ENCODE results near the gene FGFR2. TPM values are rescaled to one million over a fixed set of nuclear protein-coding genes. Genes with fewer than 3 reads are reported as not detected.

FGFR2 gene
- polyA plus RNA-seq, 1 experiment: not detected

DNA sequence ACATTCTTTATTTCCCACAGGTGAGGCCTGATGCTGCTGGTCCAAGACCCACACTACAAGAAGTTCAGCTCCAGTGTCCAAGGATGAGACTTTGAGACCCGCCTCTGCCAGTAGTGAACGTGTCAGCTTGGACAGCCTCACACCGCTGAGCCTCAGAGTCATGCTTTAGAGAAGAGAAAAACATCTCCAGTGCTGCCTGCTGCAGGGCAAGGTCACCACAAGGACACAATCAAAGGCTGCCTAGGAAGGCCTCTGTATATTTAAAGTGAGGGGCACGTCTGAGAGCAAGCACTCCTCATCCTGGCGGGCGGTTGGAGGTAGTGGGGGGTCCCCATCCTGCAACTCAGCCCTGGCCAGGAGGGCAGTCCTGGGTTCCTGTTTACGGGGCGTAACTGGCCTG is 19.3 kb downstream of the FGFR2 start:
- POLR2A ChIA-PET: no interaction called here

DNA sequence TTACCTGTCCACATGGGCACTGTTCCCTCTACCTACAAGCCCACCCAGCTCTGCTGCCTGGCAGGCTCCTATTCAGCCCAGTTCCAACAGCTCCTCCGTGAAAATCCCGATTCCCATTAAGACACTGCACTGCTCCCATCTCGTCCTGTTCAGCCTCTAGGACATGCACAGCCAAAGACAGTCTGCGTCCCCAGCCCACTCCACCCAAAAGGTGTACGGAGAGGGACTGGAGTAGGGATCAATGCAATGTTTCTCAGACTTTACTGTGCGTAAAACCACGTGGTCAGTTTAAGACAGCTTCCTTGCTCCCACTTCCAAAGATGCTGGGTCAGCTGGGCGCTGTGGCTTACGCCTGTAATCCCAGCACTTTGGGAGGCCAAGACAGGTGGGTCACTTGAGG is 19.9 kb downstream of the FGFR2 start:
- H3K27me3 ChIP-seq (ENCODE audit: control insufficient read depth, insufficient read depth, low read length): no peaks in the 10 kb centered on the region
- no peak for DNase-seq (ENCODE audit: low read depth, low spot score)
- POLR2A ChIA-PET: no interaction called here
- no peak overlapping the region for H3K4me3 ChIP-seq (ENCODE audit: low read depth, low read length)
- H3K27ac ChIP-seq (ENCODE audit: low read depth, low read length): no peak overlapping the region
- TF ChIP-seq, protein P1, sequence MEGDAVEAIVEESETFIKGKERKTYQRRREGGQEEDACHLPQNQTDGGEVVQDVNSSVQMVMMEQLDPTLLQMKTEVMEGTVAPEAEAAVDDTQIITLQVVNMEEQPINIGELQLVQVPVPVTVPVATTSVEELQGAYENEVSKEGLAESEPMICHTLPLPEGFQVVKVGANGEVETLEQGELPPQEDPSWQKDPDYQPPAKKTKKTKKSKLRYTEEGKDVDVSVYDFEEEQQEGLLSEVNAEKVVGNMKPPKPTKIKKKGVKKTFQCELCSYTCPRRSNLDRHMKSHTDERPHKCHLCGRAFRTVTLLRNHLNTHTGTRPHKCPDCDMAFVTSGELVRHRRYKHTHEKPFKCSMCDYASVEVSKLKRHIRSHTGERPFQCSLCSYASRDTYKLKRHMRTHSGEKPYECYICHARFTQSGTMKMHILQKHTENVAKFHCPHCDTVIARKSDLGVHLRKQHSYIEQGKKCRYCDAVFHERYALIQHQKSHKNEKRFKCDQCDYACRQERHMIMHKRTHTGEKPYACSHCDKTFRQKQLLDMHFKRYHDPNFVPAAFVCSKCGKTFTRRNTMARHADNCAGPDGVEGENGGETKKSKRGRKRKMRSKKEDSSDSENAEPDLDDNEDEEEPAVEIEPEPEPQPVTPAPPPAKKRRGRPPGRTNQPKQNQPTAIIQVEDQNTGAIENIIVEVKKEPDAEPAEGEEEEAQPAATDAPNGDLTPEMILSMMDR (IDR thresholded peaks at IDR 0.05; ENCODE audit: low read depth, low read length): no peak
- CTCF ChIA-PET: no interaction called here
- peaks cover 70% of the 10 kb centered on the region for H3K9me3 ChIP-seq (ENCODE audit: control insufficient read depth, insufficient read depth, low read length)

More for the DNA sequence above, 19.3 kb downstream of the FGFR2 start:
- no peak overlapping the region for H3K4me3 ChIP-seq (ENCODE audit: low read depth, low read length)
- peaks cover 63% of the 10 kb centered on the region for H3K9me3 ChIP-seq (ENCODE audit: control insufficient read depth, insufficient read depth, low read length)
- CTCF ChIA-PET: no interaction called here
- no peak for DNase-seq (ENCODE audit: low read depth, low spot score)
- H3K27ac ChIP-seq (ENCODE audit: low read depth, low read length): no peak overlapping the region
- TF ChIP-seq, protein P1 (IDR thresholded peaks at IDR 0.05; ENCODE audit: low read depth, low read length): no peak
- no peaks in the 10 kb centered on the region for H3K27me3 ChIP-seq (ENCODE audit: control insufficient read depth, insufficient read depth, low read length)

DNA sequence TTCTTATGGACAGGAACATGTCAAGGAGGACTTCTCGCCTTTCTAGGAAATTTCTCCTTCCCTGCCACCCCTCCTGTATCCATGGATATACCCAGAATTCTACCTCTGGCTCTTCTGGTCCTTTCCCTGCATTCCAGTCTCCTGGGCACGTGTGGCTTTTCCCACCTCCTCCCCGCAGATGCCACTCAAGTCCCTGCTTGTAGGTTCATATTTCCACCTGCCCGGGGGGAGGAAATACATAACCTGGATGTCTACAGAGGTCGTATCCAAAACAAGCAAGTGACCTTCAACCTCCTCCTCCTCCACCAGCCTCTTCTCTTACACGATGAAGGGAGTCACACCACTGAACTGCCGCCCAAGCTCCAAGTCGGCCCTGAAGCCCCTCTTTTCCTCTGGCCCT is 20.7 kb downstream of the FGFR2 start:
- Histone ChIP-seq H3K4me3 (ENCODE audit: low read depth, low read length) (no peak overlapping the region), H3K27ac (ENCODE audit: low read depth, low read length) (no peak overlapping the region), H3K9me3 (ENCODE audit: control insufficient read depth, insufficient read depth, low read length) (peaks cover 73% of the 10 kb centered on the region), H3K27me3 (ENCODE audit: control insufficient read depth, insufficient read depth, low read length) (no peaks in the 10 kb centered on the region)
- TF ChIP-seq, protein P1 (IDR thresholded peaks at IDR 0.05; ENCODE audit: low read depth, low read length): no peak
- POLR2A ChIA-PET: no interaction called here
- CTCF ChIA-PET: no interaction called here
- DNase-seq (ENCODE audit: low read depth, low spot score): no peak

DNA sequence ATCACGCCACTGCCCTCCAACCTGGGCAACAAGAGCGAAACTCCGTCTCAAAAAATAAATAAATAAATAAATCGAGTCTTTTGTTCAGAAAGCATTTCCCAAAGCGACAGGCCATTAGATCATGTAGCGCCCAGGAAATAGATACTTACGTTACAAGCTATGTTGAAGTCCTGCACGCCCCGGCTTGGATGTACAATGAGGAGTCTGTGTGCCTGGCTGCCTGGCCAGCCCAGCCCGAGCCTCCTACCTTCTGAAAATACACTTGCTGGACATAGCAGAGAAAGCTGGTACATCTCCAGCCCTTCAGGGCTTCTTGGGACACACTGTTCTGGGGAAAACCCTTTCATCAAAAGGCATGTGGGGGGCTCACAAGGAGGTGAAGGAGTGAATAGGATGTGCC is 22.1 kb downstream of the FGFR2 start:
- TF ChIP-seq, protein P1 (IDR thresholded peaks at IDR 0.05; ENCODE audit: low read depth, low read length): no peak
- Histone ChIP-seq H3K4me3 (ENCODE audit: low read depth, low read length) (no peak overlapping the region), H3K9me3 (ENCODE audit: control insufficient read depth, insufficient read depth, low read length) (peaks cover 75% of the 10 kb centered on the region), H3K27me3 (ENCODE audit: control insufficient read depth, insufficient read depth, low read length) (no peaks in the 10 kb centered on the region), H3K27ac (ENCODE audit: low read depth, low read length) (no peak overlapping the region)
- POLR2A ChIA-PET: no interaction called here
- DNase-seq (ENCODE audit: low read depth, low spot score): no peak
- CTCF ChIA-PET: no interaction called here

DNA sequence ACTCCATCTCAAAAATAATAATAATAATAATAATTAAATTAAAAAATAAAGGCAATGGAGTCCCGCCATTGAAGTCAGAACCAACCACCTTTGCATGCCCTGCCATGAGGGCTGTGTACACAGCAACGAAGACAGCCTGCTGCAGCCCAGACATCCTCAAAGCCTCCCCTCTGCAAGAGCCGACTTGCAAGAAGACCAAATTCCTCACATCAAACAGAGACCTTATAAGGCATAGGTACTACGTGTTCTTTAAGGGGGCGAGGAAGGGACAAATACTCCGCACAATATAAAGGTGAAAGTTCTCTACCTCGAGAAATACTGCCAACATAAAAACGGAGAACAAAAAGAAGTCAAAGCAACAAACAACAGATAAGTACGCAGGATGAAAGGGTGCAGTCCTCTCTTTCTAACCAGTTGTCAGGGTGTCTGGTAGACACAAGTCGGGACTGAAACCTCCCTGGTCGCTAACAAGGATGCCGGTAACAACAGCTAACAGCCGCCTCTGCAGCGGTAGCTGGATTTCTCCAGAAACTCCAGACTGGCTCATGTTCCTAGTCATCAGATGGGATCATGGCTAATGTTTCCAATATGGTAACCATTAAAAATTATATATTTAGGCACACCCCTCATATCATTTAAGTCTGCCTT is 23.6 kb downstream of the FGFR2 start:
- Histone ChIP-seq H3K27me3 (ENCODE audit: control insufficient read depth, insufficient read depth, low read length) (no peaks in the 10 kb centered on the region), H3K4me3 (ENCODE audit: low read depth, low read length) (no peak overlapping the region), H3K9me3 (ENCODE audit: control insufficient read depth, insufficient read depth, low read length) (peaks cover 74% of the 10 kb centered on the region), H3K27ac (ENCODE audit: low read depth, low read length) (no peak overlapping the region)
- CTCF ChIA-PET: no interaction called here
- TF ChIP-seq, protein P1 (IDR thresholded peaks at IDR 0.05; ENCODE audit: low read depth, low read length): no peak
- POLR2A ChIA-PET: no interaction called here
- no peak for DNase-seq (ENCODE audit: low read depth, low spot score)
